Occipital lobe (tissue), 2 donors: ENCODE results near the gene EOLA2. TPM values are rescaled to one million over a fixed set of nuclear protein-coding genes. Genes with fewer than 3 reads are reported as not detected.
"Not testable (repeated sequence)": the region's sequence is repeated elsewhere in the genome, so short reads cannot be mapped to it uniquely, and the experiment has no call there.

Source experiments
- DNase-seq: peaks from one replicate; lab custom pipeline; 2025; lab: John Stamatoyannopoulos, UW
- total RNA-seq: library from RNA; depleted of rRNA; stranded (reverse); fragments of >200 nt; gene quantifications from one replicate; pipeline ENCODE4 v1.2.3, GENCODE V29; 2014

Gene EOLA2
- total RNA-seq, 1 donor from 2014 or later, result 11.4 TPM

GRCh38 chrX:149933547-149933946 is 4.7 kb downstream of the EOLA2 start:
- DNase-seq, result not testable (repeated sequence)

- DNase-seq, result not testable (repeated sequence)
Measured at GRCh38 chrX:149932970-149933369, 5.3 kb downstream of the EOLA2 start.

GRCh38 chrX:149932150-149932549 is 6.1 kb downstream of the EOLA2 start:
- not testable (repeated sequence) for DNase-seq

- DNase-seq, result not testable (repeated sequence)
Measured at GRCh38 chrX:149931355-149931754, 6.9 kb downstream of the EOLA2 start.

GRCh38 chrX:149929400-149929799 is 8.9 kb downstream of the EOLA2 start, which contains the start of gene HSFX4:
Gene HSFX4, plus strand, starts transcription at chrX:149929573. Its CDS starts 72 bp downstream, at chrX:149929645.
- DNase-seq, result not testable (repeated sequence)

- not testable (repeated sequence) for DNase-seq
Measured at GRCh38 chrX:149928635-149929034, 9.7 kb downstream of the EOLA2 start.

- DNase-seq, result not testable (repeated sequence)
Measured at GRCh38 chrX:149927964-149928258, 10.4 kb downstream of the EOLA2 start.

GRCh38 chrX:149927245-149927963 is 10.9 kb downstream of the EOLA2 start:
- not testable (repeated sequence) for DNase-seq

- not testable (repeated sequence) for DNase-seq
Measured at GRCh38 chrX:149924434-149924833, 13.9 kb downstream of the EOLA2 start.

- not testable (repeated sequence) for DNase-seq
Measured at GRCh38 chrX:149923836-149924235, 14.5 kb downstream of the EOLA2 start.

- DNase-seq, result no peak
Measured at GRCh38 chrX:149916745-149917392, 21.4 kb downstream of the EOLA2 start.

- no peak for DNase-seq
Measured at GRCh38 chrX:149910178-149910695, 28.1 kb downstream of the EOLA2 start.

GRCh38 chrX:149909324-149910177 is 28.7 kb downstream of the EOLA2 start:
- no peak for DNase-seq

- DNase-seq, result no peak
Measured at GRCh38 chrX:149908727-149909126, 29.6 kb downstream of the EOLA2 start.

GRCh38 chrX:149908308-149908707 is 30.0 kb downstream of the EOLA2 start:
- DNase-seq, result no peak

GRCh38 chrX:149903889-149904748 is 34.2 kb downstream of the EOLA2 start:
- no peak for DNase-seq

GRCh38 chrX:149898554-149898953 is 39.7 kb downstream of the EOLA2 start:
- no peak for DNase-seq

GRCh38 chrX:149890828-149891227 is 47.5 kb downstream of the EOLA2 start:
- not testable (repeated sequence) for DNase-seq
